NT2/D1 (cell line): ENCODE data around the gene PCBD2.
"Not testable (repeated sequence)": the region's sequence is repeated elsewhere in the genome, so short reads cannot be mapped to it uniquely, and the experiment has no call there.

ENCODE experiments used
- DNase-seq: peaks from one replicate; pipeline ENCODE4 v3.0.0-alpha.2; 2011; ENCODE audit warnings: low read depth, low spot score
- H3K27me3 ChIP-seq: 2 replicates; pipeline ENCODE4 v1.6.0; 2011; ENCODE audit warnings: mild to moderate bottlenecking; ENCODE audit not compliant: insufficient read length, insufficient read depth
- H3K36me3 ChIP-seq: 2 replicates; pipeline ENCODE4 v1.6.1; 2011; ENCODE audit warnings: mild to moderate bottlenecking, low read length, mixed read lengths; ENCODE audit not compliant: insufficient read depth, insufficient read length
- H3K4me1 ChIP-seq: 2 replicates; pipeline ENCODE4 v1.5.1; 2011; ENCODE audit not compliant: insufficient read depth, insufficient read length
- H3K4me3 ChIP-seq: 2 replicates; pipeline ENCODE4 v1.5.1; 2011; ENCODE audit warnings: low read depth; ENCODE audit not compliant: insufficient read length
- H3K9ac ChIP-seq: 2 replicates; pipeline ENCODE4 v1.6.0; 2011; ENCODE audit warnings: low read depth; ENCODE audit not compliant: insufficient read length
- H3K9me3 ChIP-seq: 2 replicates; pipeline ENCODE4 v1.5.1; 2011; ENCODE audit warnings: mild to moderate bottlenecking, low read length; ENCODE audit not compliant: insufficient read depth
- SUZ12 ChIP-seq: IDR thresholded peaks from 2 replicates; pipeline ENCODE4 v1.6.1; 2011; ENCODE audit not compliant: insufficient read length, insufficient read depth; ENCODE audit errors: extremely low read depth
- YY1 ChIP-seq: IDR thresholded peaks from 2 replicates; pipeline ENCODE4 v1.6.1; 2011; ENCODE audit not compliant: insufficient read length, insufficient read depth
- ZNF274 ChIP-seq: IDR thresholded peaks from 2 replicates; pipeline ENCODE4 v1.6.1; 2011; ENCODE audit warnings: mild to moderate bottlenecking, low read depth, low read length

The PCBD2 gene

DNA sequence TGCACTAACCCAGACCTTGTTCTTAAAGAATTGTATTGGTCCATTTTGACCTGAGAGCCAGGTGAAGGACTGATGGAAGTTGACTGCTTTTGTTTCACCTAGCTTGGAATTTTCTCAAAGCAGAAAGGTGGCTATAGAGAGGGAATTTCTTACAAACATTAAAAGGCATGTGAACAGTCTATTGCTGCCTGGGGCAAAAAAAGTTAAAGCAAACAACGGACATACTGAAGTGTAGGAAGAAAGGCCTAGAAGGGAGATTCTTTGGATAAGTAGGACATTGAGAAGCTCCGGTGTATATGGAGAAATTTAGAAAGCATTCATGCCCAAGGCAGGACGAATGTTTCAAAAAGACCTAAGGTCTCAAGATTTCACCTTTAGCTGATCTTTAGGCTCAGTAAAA lies 74.5 kb downstream of the PCBD2 start:
- TF ChIP-seq ZNF274 (no peak), YY1 (no peak), SUZ12 (no peak)
- Histone ChIP-seq H3K4me3 (no peak overlapping the region), H3K9me3 (peaks cover 69% of the 10 kb centered on the region), H3K36me3 (no peaks in the 10 kb centered on the region), H3K27me3 (no peaks in the 10 kb centered on the region), H3K4me1 (no peaks in the 10 kb centered on the region), H3K9ac (no peak overlapping the region)
- no peak for DNase-seq

DNA sequence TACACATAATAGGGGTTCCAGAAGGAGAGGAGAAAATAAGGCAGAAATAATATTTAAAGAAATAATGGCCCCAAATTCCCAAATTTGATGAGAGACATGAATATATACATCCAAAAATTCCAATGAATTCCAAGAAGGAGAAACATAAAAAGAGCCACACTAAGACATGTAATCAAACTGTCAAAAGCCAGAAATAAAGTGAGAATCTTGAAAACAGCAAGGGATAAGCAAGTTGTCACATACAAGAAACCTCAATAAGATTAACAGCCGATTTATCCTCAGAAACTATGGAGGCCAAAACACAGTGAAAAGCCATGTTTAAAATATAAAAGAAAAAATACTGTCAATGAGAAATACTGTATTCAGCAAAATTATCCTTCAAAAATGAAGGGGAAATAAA lies 77.3 kb downstream of the PCBD2 start:
- H3K9me3 ChIP-seq, result peaks cover 42% of the 10 kb centered on the region
- no peak overlapping the region for H3K4me3 ChIP-seq
- H3K27me3 ChIP-seq, result no peaks in the 10 kb centered on the region
- no peaks in the 10 kb centered on the region for H3K4me1 ChIP-seq
- no peak for TF ChIP-seq SUZ12
- TF ChIP-seq YY1, result no peak
- TF ChIP-seq ZNF274, result no peak
- no peaks in the 10 kb centered on the region for H3K36me3 ChIP-seq
- no peak for DNase-seq
- H3K9ac ChIP-seq, result no peak overlapping the region

- H3K9me3 ChIP-seq, result peaks cover 6% of the 10 kb centered on the region; the same call in 1 of the 2 replicates
- H3K9ac ChIP-seq, result no peak overlapping the region
- TF ChIP-seq YY1 (no peak), SUZ12 (no peak), ZNF274 (no peak)
- H3K27me3 ChIP-seq, result no peaks in the 10 kb centered on the region
- no peaks in the 10 kb centered on the region for H3K36me3 ChIP-seq
- DNase-seq, result no peak
- no peak overlapping the region for H3K4me3 ChIP-seq
- H3K4me1 ChIP-seq, result no peaks in the 10 kb centered on the region
These were observed 84.4 kb downstream of the PCBD2 start for GRCh38 chr5:134989266-134989830.

DNA sequence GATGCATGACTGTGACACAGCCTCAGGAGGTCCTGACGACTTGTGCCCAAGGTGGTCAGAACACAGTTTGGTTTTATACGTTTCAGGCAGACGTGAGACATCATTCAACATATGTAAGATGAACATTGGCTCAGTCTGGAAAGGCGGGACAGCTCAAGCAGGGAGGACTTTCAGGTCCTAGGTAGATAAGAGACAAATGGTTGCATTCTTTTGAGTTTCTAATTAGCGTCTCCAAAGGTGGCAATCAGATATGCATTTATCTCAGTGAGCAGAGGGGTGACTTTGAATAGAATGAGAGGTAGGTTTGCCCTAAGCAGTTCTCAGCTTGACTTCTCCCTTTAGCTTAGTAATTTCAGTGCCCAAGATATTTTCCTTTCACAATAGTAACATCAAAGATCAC lies 85.3 kb downstream of the PCBD2 start:
- H3K4me1 ChIP-seq, H3K27me3 ChIP-seq, H3K4me3 ChIP-seq, DNase-seq, H3K9me3 ChIP-seq, H3K9ac ChIP-seq, H3K36me3 ChIP-seq: not testable (repeated sequence)

- TF ChIP-seq YY1 (no peak), ZNF274 (no peak), SUZ12 (no peak)
- DNase-seq, result no peak
- H3K4me3 ChIP-seq, result no peak overlapping the region
- H3K36me3 ChIP-seq, result no peaks in the 10 kb centered on the region
- H3K9me3 ChIP-seq, result 0 out of 2 replicates have a peak, but pooled peaks cover 6% of the 10 kb centered on the region
- H3K9ac ChIP-seq, result no peak overlapping the region
- H3K27me3 ChIP-seq, result no peaks in the 10 kb centered on the region
- no peaks in the 10 kb centered on the region for H3K4me1 ChIP-seq
These were observed 87.2 kb downstream of the PCBD2 start for GRCh38 chr5:134992148-134992547.

GRCh38 chr5:134993161-134993560 lies 88.2 kb downstream of the PCBD2 start:
- no peak for DNase-seq
- 0 out of 2 replicates have a peak, but pooled peaks cover 6% of the 10 kb centered on the region for H3K9me3 ChIP-seq
- H3K27me3 ChIP-seq, result no peaks in the 10 kb centered on the region
- no peak overlapping the region for H3K4me3 ChIP-seq
- H3K4me1 ChIP-seq, result no peaks in the 10 kb centered on the region
- H3K9ac ChIP-seq, result no peak overlapping the region
- TF ChIP-seq ZNF274, result no peak
- TF ChIP-seq YY1, result no peak
- no peak for TF ChIP-seq SUZ12
- no peaks in the 10 kb centered on the region for H3K36me3 ChIP-seq

GRCh38 chr5:134994560-134995156 lies 89.7 kb downstream of the PCBD2 start:
- DNase-seq, result no peak
- TF ChIP-seq ZNF274 (no peak), YY1 (no peak), SUZ12 (no peak)
- Histone ChIP-seq H3K4me1 (no peaks in the 10 kb centered on the region), H3K27me3 (no peaks in the 10 kb centered on the region), H3K36me3 (no peaks in the 10 kb centered on the region), H3K4me3 (no peak overlapping the region), H3K9me3 (0 out of 2 replicates have a peak, but pooled peaks cover 6% of the 10 kb centered on the region), H3K9ac (no peak overlapping the region)
